CD4-positive, CD25-positive, alpha-beta regulatory T cell (primary cell): ENCODE measurements around the gene KRTAP9-1. TPM values are rescaled to one million over a fixed set of nuclear protein-coding genes. Genes with fewer than 3 reads are reported as not detected.
"Not testable (repeated sequence)": the region's sequence is repeated elsewhere in the genome, so short reads cannot be mapped to it uniquely, and the experiment has no call there.

Experiments
- ATAC-seq, 2 donors: fragments of 150-1000 bp; cut with Tn5 transposase; one replicate each; pipeline ENCODE4 v1.10.0; 2021; ENCODE audit warnings: low read depth in 2 of 2, moderate number of reproducible peaks in 2 of 2, moderate library complexity in 1 of 2
- DNase-seq, 3 donors: peaks; one replicate each; pipeline versions ENCODE4 v3.0.0 to v3.0.0-alpha.2; 2012 to 2022; ENCODE audit warnings: mixed read lengths in 1 of 3
- H3K27ac ChIP-seq: one replicate; pipeline ENCODE4 v1.7.0; 2013; ENCODE audit warnings: mild to moderate bottlenecking, low read length; ENCODE audit not compliant: insufficient read depth, poor library complexity, severe bottlenecking
- H3K27me3 ChIP-seq: one replicate; pipeline ENCODE4 v1.7.0; 2013; ENCODE audit warnings: low read length; ENCODE audit not compliant: control insufficient read depth, insufficient read depth
- H3K36me3 ChIP-seq: one replicate; pipeline ENCODE4 v1.7.0; 2013; ENCODE audit warnings: mild to moderate bottlenecking, low read length, moderate library complexity; ENCODE audit not compliant: control insufficient read depth, insufficient read depth
- H3K4me1 ChIP-seq: 2 replicates; pipeline ENCODE4 v1.7.0; 2013; ENCODE audit warnings: mild to moderate bottlenecking, low read length; ENCODE audit not compliant: insufficient read depth, control insufficient read depth, poor library complexity, severe bottlenecking
- H3K4me3 ChIP-seq: one replicate; pipeline ENCODE4 v1.7.0; 2013; ENCODE audit warnings: low read depth, mild to moderate bottlenecking, low read length, moderate library complexity
- H3K9me3 ChIP-seq, 2 experiments: 1 replicate in 1 of 2; 2 replicates in 1 of 2; pipeline ENCODE4 v1.7.0; 2013; ENCODE audit warnings: low read length in 2 of 2, mild to moderate bottlenecking in 1 of 2, moderate library complexity in 1 of 2; ENCODE audit not compliant: control insufficient read depth in 2 of 2
- H3K27ac Mint-ChIP-seq, 3 donors: one replicate each; pipeline ENCODE4 v1.8.0; 2020 to 2022; ENCODE audit warnings: mild to moderate bottlenecking in 3 of 3, mixed read lengths in 3 of 3, moderate library complexity in 2 of 3
- H3K27me3 Mint-ChIP-seq: one replicate; pipeline ENCODE4 v1.8.0; 2022; ENCODE audit warnings: mild to moderate bottlenecking, mixed read lengths
- H3K36me3 Mint-ChIP-seq: one replicate; pipeline ENCODE4 v1.8.0; 2020; ENCODE audit warnings: mixed read lengths
- H3K4me1 Mint-ChIP-seq, 4 donors: one replicate each; pipeline ENCODE4 v1.8.0; 2020 to 2022; ENCODE audit warnings: mixed read lengths in 4 of 4, mild to moderate bottlenecking in 1 of 4
- H3K4me3 Mint-ChIP-seq, 4 donors: one replicate each; pipeline ENCODE4 v1.8.0; 2020 to 2022; ENCODE audit warnings: mild to moderate bottlenecking in 4 of 4, mixed read lengths in 4 of 4, moderate library complexity in 3 of 4
- H3K9me3 Mint-ChIP-seq, 7 donors: one replicate each; pipeline ENCODE4 v1.8.0; 2020 to 2022; ENCODE audit warnings: mixed read lengths in 7 of 7, mild to moderate bottlenecking in 3 of 7, moderate library complexity in 2 of 7
- polyA plus RNA-seq, 4 donors: library from polyadenylated mRNA; unstranded; fragments of 300-500 nt; fragmentation: Illumina TruSeq; gene quantifications; one replicate each; pipeline ENCODE4 v1.2.3, GENCODE V29; 2021
- total RNA-seq: library from RNA; stranded (reverse); gene quantifications from one replicate; pipeline ENCODE4 v1.2.3, GENCODE V29; 2022

Gene KRTAP9-1
- total and polyA plus RNA-seq, 5 donors from 2014 or later: not detected

DNA sequence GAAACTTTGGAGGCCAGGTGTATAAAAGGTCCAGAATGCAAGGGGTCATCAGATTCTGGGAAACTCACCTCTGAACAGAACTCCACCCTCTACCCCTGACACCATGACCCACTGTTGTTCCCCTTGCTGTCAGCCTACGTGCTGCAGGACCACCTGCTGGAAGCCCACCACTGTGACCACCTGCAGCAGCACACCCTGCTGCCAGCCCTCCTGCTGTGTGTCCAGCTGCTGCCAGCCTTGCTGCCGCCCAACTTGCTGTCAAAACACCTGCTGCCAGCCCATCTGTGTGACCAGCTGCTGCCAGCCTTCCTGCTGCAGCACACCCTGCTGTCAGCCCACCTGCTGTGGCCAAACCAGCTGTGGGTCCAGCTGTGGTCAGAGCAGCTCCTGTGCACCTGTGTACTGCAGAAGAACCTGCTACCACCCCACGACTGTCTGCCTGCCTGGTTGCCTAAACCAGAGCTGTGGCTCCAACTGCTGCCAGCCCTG lies 48.3 kb downstream of the KRTAP9-1 start, which contains the start of gene KRTAP9-8:
Gene KRTAP9-8 (plus strand): TSS at position 51 of the 489 bp plus-strand sequence. CDS start 53 bp downstream, at position 104.
- ATAC-seq: not testable (repeated sequence)

More for the DNA sequence above, 48.3 kb downstream of the KRTAP9-1 start, which contains the start of gene KRTAP9-8:
- H3K27ac ChIP-seq, H3K9me3 Mint-ChIP-seq, DNase-seq, H3K27me3 ChIP-seq, H3K4me3 ChIP-seq, H3K36me3 Mint-ChIP-seq, H3K27ac Mint-ChIP-seq, H3K4me3 Mint-ChIP-seq, H3K4me1 ChIP-seq, H3K9me3 ChIP-seq, H3K4me1 Mint-ChIP-seq, H3K36me3 ChIP-seq: not testable (repeated sequence)
- peaks cover 46% of the 10 kb centered on the region for H3K27me3 Mint-ChIP-seq

Other genes with a start within 250 kb of the KRTAP9-1 start
Only the 30 nearest of the 40 such genes appear.
- not detected for gene KRTAP1-4, start 159.7 kb upstream of the KRTAP9-1 start, total RNA-seq
- gene KRTAP1-4, start 159.7 kb upstream of the KRTAP9-1 start, polyA plus RNA-seq: not detected
- gene KRTAP1-3, start 155.0 kb upstream of the KRTAP9-1 start, total RNA-seq: not detected
- not detected for gene KRTAP1-3, start 155.0 kb upstream of the KRTAP9-1 start, polyA plus RNA-seq
- not detected for gene KRTAP1-1, start 148.4 kb upstream of the KRTAP9-1 start, total RNA-seq
- not detected for gene KRTAP1-1, start 148.4 kb upstream of the KRTAP9-1 start, polyA plus RNA-seq
- gene KRTAP2-1, start 142.6 kb upstream of the KRTAP9-1 start, total RNA-seq: not detected
- gene KRTAP2-1, start 142.6 kb upstream of the KRTAP9-1 start, polyA plus RNA-seq: not detected
- not detected for gene KRTAP2-2, start 134.7 kb upstream of the KRTAP9-1 start, total RNA-seq
- gene KRTAP2-2, start 134.7 kb upstream of the KRTAP9-1 start, polyA plus RNA-seq: not detected
- gene KRTAP2-3, start 129.8 kb upstream of the KRTAP9-1 start, total RNA-seq: not detected
- gene KRTAP2-3, start 129.8 kb upstream of the KRTAP9-1 start, polyA plus RNA-seq: not detected
- not detected for gene KRTAP2-4, start 124.0 kb upstream of the KRTAP9-1 start, total RNA-seq
- gene KRTAP2-4, start 124.0 kb upstream of the KRTAP9-1 start, polyA plus RNA-seq: not detected
- gene KRTAP4-7, start 105.7 kb upstream of the KRTAP9-1 start, total RNA-seq: not detected
- not detected for gene KRTAP4-7, start 105.7 kb upstream of the KRTAP9-1 start, polyA plus RNA-seq
- gene KRTAP4-8, start 91.7 kb upstream of the KRTAP9-1 start, total RNA-seq: not detected
- gene KRTAP4-8, start 91.7 kb upstream of the KRTAP9-1 start, polyA plus RNA-seq: not detected
- not detected for gene KRTAP4-16, start 87.7 kb upstream of the KRTAP9-1 start, total RNA-seq
- not detected for gene KRTAP4-16, start 87.7 kb upstream of the KRTAP9-1 start, polyA plus RNA-seq
- gene KRTAP4-9, start 84.5 kb upstream of the KRTAP9-1 start, total RNA-seq: not detected
- not detected for gene KRTAP4-9, start 84.5 kb upstream of the KRTAP9-1 start, polyA plus RNA-seq
- not detected for gene KRTAP4-11, start 71.5 kb upstream of the KRTAP9-1 start, total RNA-seq
- gene KRTAP4-11, start 71.5 kb upstream of the KRTAP9-1 start, polyA plus RNA-seq: not detected
- not detected for gene KRTAP4-12, start 65.7 kb upstream of the KRTAP9-1 start, total RNA-seq
- not detected for gene KRTAP4-12, start 65.7 kb upstream of the KRTAP9-1 start, polyA plus RNA-seq
- not detected for gene KRTAP4-6, start 49.3 kb upstream of the KRTAP9-1 start, total RNA-seq
- gene KRTAP4-6, start 49.3 kb upstream of the KRTAP9-1 start, polyA plus RNA-seq: not detected
- not detected for gene KRTAP4-5, start 40.1 kb upstream of the KRTAP9-1 start, total RNA-seq
- not detected for gene KRTAP4-5, start 40.1 kb upstream of the KRTAP9-1 start, polyA plus RNA-seq
- gene KRTAP4-4, start 29.1 kb upstream of the KRTAP9-1 start, total RNA-seq: not detected
- not detected for gene KRTAP4-4, start 29.1 kb upstream of the KRTAP9-1 start, polyA plus RNA-seq
- not detected for gene KRTAP4-3, start 21.7 kb upstream of the KRTAP9-1 start, total RNA-seq
- not detected for gene KRTAP4-3, start 21.7 kb upstream of the KRTAP9-1 start, polyA plus RNA-seq
- not detected for gene KRTAP4-2, start 11.7 kb upstream of the KRTAP9-1 start, total RNA-seq
- not detected for gene KRTAP4-2, start 11.7 kb upstream of the KRTAP9-1 start, polyA plus RNA-seq
- gene KRTAP4-1, start 5.0 kb upstream of the KRTAP9-1 start, total RNA-seq: not detected
- gene KRTAP4-1, start 5.0 kb upstream of the KRTAP9-1 start, polyA plus RNA-seq: not detected
- not detected for gene KRTAP9-2, start 36.8 kb downstream of the KRTAP9-1 start, total RNA-seq
- gene KRTAP9-2, start 36.8 kb downstream of the KRTAP9-1 start, polyA plus RNA-seq: not detected
- not detected for gene KRTAP9-3, start 42.6 kb downstream of the KRTAP9-1 start, total RNA-seq
- gene KRTAP9-3, start 42.6 kb downstream of the KRTAP9-1 start, polyA plus RNA-seq: not detected
- gene KRTAP9-8, start 48.1 kb downstream of the KRTAP9-1 start, total RNA-seq: not detected
- not detected for gene KRTAP9-8, start 48.1 kb downstream of the KRTAP9-1 start, polyA plus RNA-seq
- not detected for gene KRTAP9-4, start 59.8 kb downstream of the KRTAP9-1 start, total RNA-seq
- not detected for gene KRTAP9-4, start 59.8 kb downstream of the KRTAP9-1 start, polyA plus RNA-seq
- not detected for gene KRTAP9-9, start 65.5 kb downstream of the KRTAP9-1 start, total RNA-seq
- not detected for gene KRTAP9-9, start 65.5 kb downstream of the KRTAP9-1 start, polyA plus RNA-seq
- not detected for gene KRTAP9-6, start 75.5 kb downstream of the KRTAP9-1 start, total RNA-seq
- not detected for gene KRTAP9-6, start 75.5 kb downstream of the KRTAP9-1 start, polyA plus RNA-seq
- gene KRTAP9-7, start 85.8 kb downstream of the KRTAP9-1 start, total RNA-seq: not detected
- gene KRTAP9-7, start 85.8 kb downstream of the KRTAP9-1 start, polyA plus RNA-seq: not detected
- not detected for gene KRTAP29-1, start 113.0 kb downstream of the KRTAP9-1 start, total RNA-seq
- gene KRTAP29-1, start 113.0 kb downstream of the KRTAP9-1 start, polyA plus RNA-seq: under 1 TPM in 1 of 4 donors, not detected in 3; 0.63 TPM
- 0.42 TPM for gene KRTAP16-1, start 119.4 kb downstream of the KRTAP9-1 start, total RNA-seq
- gene KRTAP16-1, start 119.4 kb downstream of the KRTAP9-1 start, polyA plus RNA-seq: under 1 TPM in 1 of 4 donors, not detected in 3; 0.17 TPM
- not detected for gene KRTAP17-1, start 125.8 kb downstream of the KRTAP9-1 start, total RNA-seq
- gene KRTAP17-1, start 125.8 kb downstream of the KRTAP9-1 start, polyA plus RNA-seq: not detected
- gene KRT33A, start 160.9 kb downstream of the KRTAP9-1 start, total RNA-seq: not detected
- gene KRT33A, start 160.9 kb downstream of the KRTAP9-1 start, polyA plus RNA-seq: not detected